GM18868 (cell line): ENCODE results near the gene PADI1.

Source experiments
- ATAC-seq: cut with Tn5 transposase; IDR thresholded peaks from one replicate; pipeline ENCODE4 v1.9.1; 2021; ENCODE audit warnings: mild to moderate bottlenecking, moderate library complexity; ENCODE audit not compliant: unreplicated experiment

Gene PADI1

GRCh38 chr1:17293681-17294425 is 88.9 kb downstream of the PADI1 start:
- ATAC-seq: no peak

- no peak for ATAC-seq
Observed at GRCh38 chr1:17295292-17295691, 90.4 kb downstream of the PADI1 start.
